ENCODE results near the gene NCK1. TPM values are rescaled to one million over a fixed set of nuclear protein-coding genes. Genes with fewer than 3 reads are reported as not detected.

NCK1 gene
- 31.9 TPM for polyA plus RNA-seq

- peaks cover 18 to 35% (median 28%) of the 10 kb centered on the region in 3 donors for H3K4me1 Mint-ChIP-seq
- H3K36me3 Mint-ChIP-seq = peaks cover 3% of the 10 kb centered on the region
- H3K9me3 Mint-ChIP-seq = no peaks in the 10 kb centered on the region
- peak within 1 kb of the TSS; percentile 88 to 99 (median 97) for H3K27ac Mint-ChIP-seq
- H3K27me3 Mint-ChIP-seq = no peaks in the 10 kb centered on the region
- peak within 1 kb of the TSS; percentile 96 to 98 (median 98) for H3K4me3 Mint-ChIP-seq
Observed at GRCh38 chr3:136861890-136862616, at the start of gene NCK1. Gene NCK1 (plus strand): TSS chr3:136862208. CDS start chr3:136928002, 65,794 bp downstream.

DNA sequence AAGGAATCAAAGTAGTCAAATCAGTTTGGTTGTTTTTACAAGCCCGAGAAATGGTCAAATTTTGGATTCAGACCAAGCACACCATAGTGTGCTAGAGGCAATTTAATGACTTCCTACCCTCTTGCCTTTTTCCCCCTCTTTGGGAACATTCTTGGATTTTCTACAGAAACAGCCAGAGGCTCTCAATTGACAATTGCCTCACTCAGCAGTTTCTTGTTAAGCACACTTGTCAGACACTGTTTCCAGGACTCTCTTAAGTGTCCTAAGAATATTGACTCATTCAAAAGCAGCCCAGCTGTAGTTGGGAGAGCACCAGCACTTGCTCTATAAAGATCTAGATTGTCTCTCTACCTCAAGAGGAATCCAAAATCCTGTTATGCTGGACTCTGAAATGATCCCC, 44.6 kb upstream of the NCK1 start:
- H3K27ac Mint-ChIP-seq = no peak overlapping the region
- H3K4me3 Mint-ChIP-seq = peak overlapping the region in 1 of 4 donors; percentile 75
- peaks cover 0 to 4% (median under 1%) of the 10 kb centered on the region in 3 donors for H3K9me3 Mint-ChIP-seq
- H3K27me3 Mint-ChIP-seq = peaks cover 46% of the 10 kb centered on the region
- H3K36me3 Mint-ChIP-seq = peaks cover 3% of the 10 kb centered on the region
- peaks cover 8 to 15% (median 11%) of the 10 kb centered on the region in 3 donors for H3K4me1 Mint-ChIP-seq

- Mint-ChIP-seq H3K36me3 (peaks cover 3% of the 10 kb centered on the region), H3K27me3 (peaks cover 52% of the 10 kb centered on the region), H3K4me3 (peak overlapping the region; percentile 75 to 95 (median 86)), H3K27ac (peak overlapping the region in 1 of 3 donors; percentile 53), H3K4me1 (peaks cover 8 to 15% (median 11%) of the 10 kb centered on the region in 3 donors), H3K9me3 (peaks cover 0 to 12% (median 3%) of the 10 kb centered on the region in 3 donors)
Observed at GRCh38 chr3:136818191-136818768, 43.7 kb upstream of the NCK1 start.

DNA sequence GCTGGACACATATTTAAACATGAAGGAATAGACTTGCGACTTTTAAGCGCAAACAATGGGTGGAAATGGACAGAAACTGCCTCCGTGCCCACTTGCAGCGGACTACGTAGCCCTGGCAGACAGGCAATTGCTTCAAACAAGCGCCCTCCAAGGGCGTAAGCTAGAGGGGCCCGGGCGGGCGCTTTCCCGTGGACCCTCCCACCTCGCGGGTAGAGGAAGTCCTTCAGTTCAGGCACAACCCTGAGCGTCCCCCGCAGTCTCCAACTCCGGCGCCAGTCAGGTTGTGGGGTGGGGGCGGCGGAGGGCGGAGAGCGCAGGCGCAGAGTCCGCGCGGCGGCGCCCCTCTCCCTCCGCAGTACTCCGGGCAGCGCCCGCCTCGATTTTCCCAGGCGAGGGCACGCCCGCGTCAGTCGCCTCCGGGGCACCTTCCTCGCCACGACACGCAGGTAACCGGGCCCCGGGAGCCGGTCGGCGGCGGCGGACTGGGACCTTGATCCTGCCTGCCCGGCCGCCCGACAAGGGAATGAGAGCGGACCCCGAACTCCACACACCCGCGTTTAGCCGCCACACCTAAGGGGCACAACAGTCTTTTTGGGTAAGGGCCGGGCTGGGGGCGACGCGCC, 43.1 kb upstream of the NCK1 start, which contains the start of gene SLC35G2:
Gene SLC35G2, plus strand, starts transcription at position 358 of the 623 bp plus-strand sequence. CDS start 35,335 bp downstream, outside the sequence.
- H3K4me1 Mint-ChIP-seq = peaks cover 8 to 15% (median 11%) of the 10 kb centered on the region in 3 donors
- peak within 1 kb of the TSS; percentile 82 to 95 (median 89) for H3K4me3 Mint-ChIP-seq
- peaks cover 2 to 12% (median 3%) of the 10 kb centered on the region in 3 donors for H3K9me3 Mint-ChIP-seq
- peaks cover 52% of the 10 kb centered on the region for H3K27me3 Mint-ChIP-seq
- H3K27ac Mint-ChIP-seq = peak within 1 kb of the TSS in 1 of 3 donors; percentile 75
- peaks cover 3% of the 10 kb centered on the region for H3K36me3 Mint-ChIP-seq

- H3K27me3 Mint-ChIP-seq = peaks cover 52% of the 10 kb centered on the region
- H3K4me1 Mint-ChIP-seq = peaks cover 8 to 15% (median 11%) of the 10 kb centered on the region in 3 donors
- H3K36me3 Mint-ChIP-seq = peaks cover 3% of the 10 kb centered on the region
- peak overlapping the region in 1 of 3 donors; percentile 75 for H3K27ac Mint-ChIP-seq
- H3K9me3 Mint-ChIP-seq = peaks cover 3 to 13% (median 7%) of the 10 kb centered on the region in 3 donors
- H3K4me3 Mint-ChIP-seq = peak overlapping the region; percentile 82 to 93 (median 89)
Observed at GRCh38 chr3:136819392-136819730, 42.6 kb upstream of the NCK1 start.

- Mint-ChIP-seq H3K4me3 (peak overlapping the region; percentile 82 to 93 (median 89)), H3K9me3 (peaks cover 3 to 13% (median 8%) of the 10 kb centered on the region in 3 donors), H3K27ac (no peak overlapping the region), H3K4me1 (peaks cover 8 to 15% (median 11%) of the 10 kb centered on the region in 3 donors), H3K27me3 (peaks cover 52% of the 10 kb centered on the region), H3K36me3 (peaks cover 3% of the 10 kb centered on the region)
Observed at GRCh38 chr3:136819731-136820679, 42.0 kb upstream of the NCK1 start.

GRCh38 chr3:136831461-136831860, 30.5 kb upstream of the NCK1 start:
- Mint-ChIP-seq H3K27me3 (peaks cover 22% of the 10 kb centered on the region), H3K9me3 (peaks cover 9 to 12% (median 11%) of the 10 kb centered on the region in 3 donors), H3K27ac (no peak overlapping the region), H3K4me1 (peaks cover 0 to 3% (median 0%) of the 10 kb centered on the region in 3 donors), H3K36me3 (peaks cover 2% of the 10 kb centered on the region), H3K4me3 (no peak overlapping the region)

- H3K27ac Mint-ChIP-seq = no peak overlapping the region
- H3K9me3 Mint-ChIP-seq = peaks cover 2 to 4% (median 3%) of the 10 kb centered on the region in 3 donors
- H3K4me1 Mint-ChIP-seq = peaks cover 0 to 3% (median 0%) of the 10 kb centered on the region in 3 donors
- H3K27me3 Mint-ChIP-seq = peaks cover 13% of the 10 kb centered on the region
- no peak overlapping the region for H3K4me3 Mint-ChIP-seq
- peaks cover 4% of the 10 kb centered on the region for H3K36me3 Mint-ChIP-seq
Observed at GRCh38 chr3:136835089-136835812, 26.8 kb upstream of the NCK1 start.

DNA sequence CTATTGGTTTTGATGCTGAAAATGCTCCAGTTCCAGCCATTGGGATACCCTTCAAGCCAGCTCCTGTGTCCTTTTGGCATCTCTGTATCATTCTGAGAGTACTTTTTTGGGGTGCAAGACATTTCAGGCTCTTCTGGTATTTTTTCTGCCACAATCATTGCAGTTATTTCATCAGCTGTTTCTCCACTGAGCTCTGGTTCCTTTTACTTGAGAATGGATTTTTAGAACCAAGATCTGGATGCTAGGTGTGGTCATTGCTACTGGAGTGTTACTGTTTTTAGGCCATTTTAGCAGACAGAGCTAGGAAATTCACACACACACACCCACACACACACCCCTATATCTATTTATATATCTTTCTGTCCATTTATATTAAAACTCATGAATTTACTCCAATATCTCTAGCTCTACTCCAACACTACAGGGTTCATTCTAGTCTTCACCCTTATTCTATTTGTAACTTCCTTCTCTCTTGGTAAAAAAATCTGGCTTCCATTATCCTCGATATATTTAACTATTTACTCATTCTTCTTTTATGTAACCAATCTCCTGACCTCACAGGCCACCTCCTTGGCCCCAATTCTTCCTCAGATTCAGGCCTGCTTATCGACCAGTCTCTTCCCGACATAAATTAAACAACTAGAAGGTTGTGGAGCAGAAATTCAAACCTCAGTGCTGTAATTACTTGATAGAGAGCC, 26.0 kb upstream of the NCK1 start:
- Mint-ChIP-seq H3K27me3 (peaks cover 11% of the 10 kb centered on the region), H3K4me1 (peaks cover 0 to 3% (median 0%) of the 10 kb centered on the region in 3 donors), H3K9me3 (peaks cover 0 to 4% (median 2%) of the 10 kb centered on the region in 3 donors), H3K36me3 (peaks cover 4% of the 10 kb centered on the region), H3K27ac (no peak overlapping the region), H3K4me3 (no peak overlapping the region)

- H3K36me3 Mint-ChIP-seq = peaks cover 4% of the 10 kb centered on the region
- H3K9me3 Mint-ChIP-seq = peaks cover 0 to 4% (median 2%) of the 10 kb centered on the region in 3 donors
- peaks cover 0 to 3% (median 0%) of the 10 kb centered on the region in 3 donors for H3K4me1 Mint-ChIP-seq
- H3K4me3 Mint-ChIP-seq = no peak overlapping the region
- H3K27ac Mint-ChIP-seq = no peak overlapping the region
- H3K27me3 Mint-ChIP-seq = peaks cover 9% of the 10 kb centered on the region
Observed at GRCh38 chr3:136836511-136837156, 25.4 kb upstream of the NCK1 start.

DNA sequence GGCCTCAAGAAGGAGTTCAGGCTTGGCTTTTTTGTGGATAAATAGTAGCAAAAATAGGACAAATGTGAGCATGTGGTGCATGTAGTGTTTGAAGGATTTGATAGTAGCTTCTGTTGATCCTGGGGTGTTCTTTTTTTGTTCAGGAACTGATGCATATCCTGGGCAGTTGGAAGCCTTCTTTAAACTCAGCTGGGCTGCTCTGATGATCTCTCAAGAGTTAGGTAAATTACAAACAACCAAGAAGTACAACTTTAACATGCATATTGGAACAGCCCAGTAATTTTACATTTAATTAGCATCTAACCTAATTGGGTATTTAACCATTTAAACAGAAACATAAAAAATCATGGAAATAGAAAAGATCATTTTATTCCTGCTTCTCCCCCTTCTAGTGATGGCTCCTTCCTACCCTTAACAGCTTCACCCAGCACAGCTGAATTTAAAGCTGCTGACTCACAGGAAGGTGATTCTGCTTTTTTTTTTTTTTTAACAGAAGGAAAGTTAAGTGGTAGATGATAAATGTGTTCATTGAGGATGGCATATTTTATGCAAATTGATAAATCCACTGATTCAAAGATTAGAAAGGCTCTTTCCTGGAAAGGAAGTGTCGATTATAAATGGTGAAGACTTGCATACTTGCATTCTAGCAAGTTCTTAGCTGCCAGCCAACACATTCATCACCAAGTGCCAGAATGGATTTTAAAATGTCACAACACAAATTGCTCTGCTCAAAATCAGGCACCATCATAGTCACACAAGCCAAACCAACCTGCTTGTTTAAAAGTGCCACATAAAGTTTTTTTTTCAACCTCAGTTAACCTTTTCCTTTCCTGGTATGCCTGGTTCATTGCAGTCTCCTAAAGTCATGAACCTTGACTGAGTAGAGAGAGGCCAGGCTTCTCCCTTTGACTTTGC, 23.1 kb upstream of the NCK1 start:
- H3K9me3 Mint-ChIP-seq = no peaks in the 10 kb centered on the region
- H3K27me3 Mint-ChIP-seq = no peaks in the 10 kb centered on the region
- peak overlapping the region in 1 of 3 donors; percentile 1 for H3K27ac Mint-ChIP-seq
- peaks cover 10% of the 10 kb centered on the region for H3K36me3 Mint-ChIP-seq
- H3K4me1 Mint-ChIP-seq = peaks cover 0 to 3% (median 0%) of the 10 kb centered on the region in 3 donors
- H3K4me3 Mint-ChIP-seq = no peak overlapping the region

- Mint-ChIP-seq H3K4me3 (no peak overlapping the region), H3K27ac (no peak overlapping the region), H3K4me1 (peaks cover 0 to 3% (median 0%) of the 10 kb centered on the region in 3 donors)
Observed at GRCh38 chr3:136839556-136839931, 22.5 kb upstream of the NCK1 start.

More at GRCh38 chr3:136839556-136839931, 22.5 kb upstream of the NCK1 start:
- Mint-ChIP-seq H3K27me3 (no peaks in the 10 kb centered on the region), H3K36me3 (peaks cover 10% of the 10 kb centered on the region), H3K9me3 (no peaks in the 10 kb centered on the region)
